ENCODE measurements around the gene ZNF277.

The ZNF277 gene

GRCh38 chr7:112157072-112157471 lies 49.4 kb upstream of the ZNF277 start (continued):
- TF ChIP-seq PRDM10 (tag by site-specific recombination; IDR thresholded peaks at IDR 0.05) (peak; percentile 27; the same call in 1 of the 2 replicates), ZNF830 (tag by site-specific recombination; IDR thresholded peaks at IDR 0.05; ENCODE audit: low read depth) (no peak), ZNF623 (tag by site-specific recombination; IDR thresholded peaks at IDR 0.05) (no peak), ZNF585B (tag by site-specific recombination; IDR thresholded peaks at IDR 0.05) (no peak), ZNF449 (tag by site-specific recombination; IDR thresholded peaks at IDR 0.05) (no peak), BCL11B (tag by site-specific recombination; IDR thresholded peaks at IDR 0.05; ENCODE audit: low read depth) (no peak), ZNF629 (tag by site-specific recombination; IDR thresholded peaks at IDR 0.05) (peak; percentile 31; the same call in 1 of the 2 replicates), ZNF707 (tag by site-specific recombination; IDR thresholded peaks at IDR 0.05) (no peak), ZNF18 (tag by site-specific recombination; IDR thresholded peaks at IDR 0.05) (no peak), ZNF555 (tag by site-specific recombination; conservative IDR thresholded peaks at IDR 0.05) (no peak), ZBTB6 (tag by site-specific recombination; IDR thresholded peaks at IDR 0.05) (0 out of 2 replicates have a peak, but pooled peaks have one; percentile 23), ZNF155 (tag by site-specific recombination; IDR thresholded peaks at IDR 0.05) (no peak), ZNF202 (tag by site-specific recombination; IDR thresholded peaks at IDR 0.05; ENCODE audit: borderline replicate concordance) (no peak), ZNF266 (tag by site-specific recombination; IDR thresholded peaks at IDR 0.05; ENCODE audit: low read depth) (no peak)

- no peak overlapping the region for H3K27ac ChIP-seq (ENCODE audit: extremely low read depth, low read depth, low read length)
- POLR2A ChIA-PET = no interaction called here
- H3K36me3 ChIP-seq (ENCODE audit: control insufficient read depth in 2 of 2, insufficient read depth in 1 of 2, low read length in 2 of 2) = no peaks in the 10 kb centered on the region
- peaks cover 35% of the 10 kb centered on the region for H3K4me1 ChIP-seq (ENCODE audit: control insufficient read depth, insufficient read depth, low read length)
- H3K4me3 ChIP-seq (ENCODE audit: low read depth, low read length) = no peak overlapping the region
- CTCF ChIA-PET = no interaction called here
- no peaks in the 10 kb centered on the region for H3K9me3 ChIP-seq (ENCODE audit: control insufficient read depth, insufficient read depth, low read depth, low read length)
- no peak for TF ChIP-seq ZNF76 (tag by site-specific recombination; IDR thresholded peaks at IDR 0.05; ENCODE audit: borderline replicate concordance, low read depth)
- TF ChIP-seq ZFP37 (tag by site-specific recombination; IDR thresholded peaks at IDR 0.05) = no peak
- no peak for TF ChIP-seq SALL2 (tag by site-specific recombination; IDR thresholded peaks at IDR 0.05; ENCODE audit: borderline replicate concordance)
- TF ChIP-seq ZNF600 (tag by site-specific recombination; IDR thresholded peaks at IDR 0.05) = 0 out of 2 replicates have a peak, but pooled peaks have one; percentile 3
- TF ChIP-seq ZNF18 (tag by site-specific recombination; IDR thresholded peaks at IDR 0.05) = no peak
- TF ChIP-seq SP3 (tag by site-specific recombination; IDR thresholded peaks at IDR 0.05) = no peak
- no peak for TF ChIP-seq GLI4 (tag by site-specific recombination; IDR thresholded peaks at IDR 0.05)
- no peak for TF ChIP-seq SCRT2 (tag by site-specific recombination; IDR thresholded peaks at IDR 0.05)
- TF ChIP-seq HOXD13 (CRISPR knock-in tag; IDR thresholded peaks at IDR 0.05; ENCODE audit: borderline replicate concordance) = no peak
Measured at GRCh38 chr7:112159351-112159750, 47.1 kb upstream of the ZNF277 start.
